ENCODE data around the gene PRSS21. TPM values are rescaled to one million over a fixed set of nuclear protein-coding genes. Genes with fewer than 3 reads are reported as not detected.
A peak's percentile ranks its signal among the peaks of the same experiment; 100 is the strongest.

PRSS21 gene
- total RNA-seq, 2 donors from 2014 or later, result 1.6 TPM; not detected in 1

- H3K4me1 Mint-ChIP-seq, result peaks cover 6% of the 10 kb centered on the region
- no peak for DNase-seq
- peaks cover 8% of the 10 kb centered on the region for H3K27me3 Mint-ChIP-seq
- no peaks in the 10 kb centered on the region for H3K9me3 ChIP-seq (ENCODE audit: control insufficient read depth, low read length, poor library complexity, severe bottlenecking)
- no peaks in the 10 kb centered on the region for H3K36me3 Mint-ChIP-seq (ENCODE audit: low read depth)
- H3K27ac Mint-ChIP-seq, result peak overlapping the region; percentile 16
- H3K4me3 Mint-ChIP-seq, result no peak overlapping the region
- ATAC-seq, result no peak
Observed at GRCh38 chr16:2786061-2786825, 30.8 kb upstream of the PRSS21 start.

- DNase-seq (no peak), ATAC-seq (no peak)
Observed at GRCh38 chr16:2786826-2787151, 30.2 kb upstream of the PRSS21 start.

GRCh38 chr16:2787406-2787805 lies 29.6 kb upstream of the PRSS21 start, which contains the start of gene PRSS33:
Gene PRSS33 (minus strand): TSS chr16:2787560. CDS start chr16:2786547, 1,013 bp downstream.
- ATAC-seq (no peak), DNase-seq (no peak)
- H3K4me3 Mint-ChIP-seq, result peak within 1 kb of the TSS; percentile 56
- peaks cover 6% of the 10 kb centered on the region for H3K4me1 Mint-ChIP-seq
- H3K27me3 Mint-ChIP-seq, result peaks cover 19% of the 10 kb centered on the region
- H3K36me3 Mint-ChIP-seq (ENCODE audit: low read depth), result no peaks in the 10 kb centered on the region
- H3K9me3 ChIP-seq (ENCODE audit: control insufficient read depth, low read length, poor library complexity, severe bottlenecking), result no peaks in the 10 kb centered on the region
- peak within 1 kb of the TSS; percentile 16 for H3K27ac Mint-ChIP-seq

More at GRCh38 chr16:2786826-2787151, 30.2 kb upstream of the PRSS21 start:
- H3K4me1 Mint-ChIP-seq, result peaks cover 6% of the 10 kb centered on the region
- H3K4me3 Mint-ChIP-seq, result no peak overlapping the region
- peaks cover 14% of the 10 kb centered on the region for H3K27me3 Mint-ChIP-seq
- peak overlapping the region; percentile 16 for H3K27ac Mint-ChIP-seq
- H3K9me3 ChIP-seq (ENCODE audit: control insufficient read depth, low read length, poor library complexity, severe bottlenecking), result no peaks in the 10 kb centered on the region
- H3K36me3 Mint-ChIP-seq (ENCODE audit: low read depth), result no peaks in the 10 kb centered on the region

DNA sequence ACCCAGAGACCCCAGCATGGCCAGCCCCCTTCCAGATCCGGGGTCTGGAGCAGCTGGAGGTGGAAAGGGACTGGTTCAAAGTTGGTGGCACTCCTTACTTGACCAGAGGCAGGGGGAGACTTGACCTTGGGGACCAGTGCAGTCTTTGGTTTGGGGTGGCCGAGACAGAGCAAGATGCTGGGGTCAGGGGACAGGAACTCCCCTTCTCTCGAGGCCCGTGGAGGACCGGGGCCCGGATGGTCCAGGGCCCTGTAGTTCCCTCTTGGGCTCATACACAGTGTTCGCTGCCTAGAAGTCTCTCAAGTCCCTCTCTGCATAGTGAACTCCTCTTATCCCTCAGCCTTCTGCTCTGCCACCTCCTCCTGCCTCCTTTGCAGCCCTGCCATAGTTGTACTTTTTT lies 29.1 kb upstream of the PRSS21 start:
- H3K9me3 ChIP-seq (ENCODE audit: control insufficient read depth, low read length, poor library complexity, severe bottlenecking), result no peaks in the 10 kb centered on the region
- Mint-ChIP-seq H3K27me3 (peaks cover 19% of the 10 kb centered on the region), H3K27ac (no peak overlapping the region), H3K4me3 (peak overlapping the region; percentile 56), H3K36me3 (ENCODE audit: low read depth) (no peaks in the 10 kb centered on the region), H3K4me1 (peaks cover 6% of the 10 kb centered on the region)
- DNase-seq (no peak), ATAC-seq (no peak)

DNA sequence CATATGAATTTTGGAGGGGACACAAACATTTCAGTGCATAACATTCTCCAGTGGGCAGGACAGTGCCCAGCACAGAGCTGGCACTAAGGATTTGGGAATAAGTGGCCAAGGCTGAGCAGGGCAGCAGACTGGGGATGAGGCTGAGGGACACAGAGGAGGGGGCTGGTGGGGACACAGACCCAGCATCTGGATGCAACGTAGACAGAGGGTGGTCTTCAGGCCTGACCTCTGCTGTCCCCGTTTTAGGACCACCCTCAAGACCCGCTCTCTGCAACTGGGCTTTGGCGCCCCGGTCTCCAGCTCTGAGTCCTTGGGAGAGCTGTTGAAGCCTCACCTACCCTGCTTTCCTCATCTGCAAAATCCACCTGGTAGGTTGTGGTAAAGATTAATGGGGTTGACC lies 26.4 kb upstream of the PRSS21 start:
- H3K27me3 Mint-ChIP-seq, result peaks cover 35% of the 10 kb centered on the region
- DNase-seq (no peak), ATAC-seq (no peak)
- H3K4me1 Mint-ChIP-seq, result peaks cover 3% of the 10 kb centered on the region
- no peak overlapping the region for H3K27ac Mint-ChIP-seq
- H3K9me3 ChIP-seq (ENCODE audit: control insufficient read depth, low read length, poor library complexity, severe bottlenecking), result no peaks in the 10 kb centered on the region
- H3K36me3 Mint-ChIP-seq (ENCODE audit: low read depth), result no peaks in the 10 kb centered on the region
- no peak overlapping the region for H3K4me3 Mint-ChIP-seq

DNA sequence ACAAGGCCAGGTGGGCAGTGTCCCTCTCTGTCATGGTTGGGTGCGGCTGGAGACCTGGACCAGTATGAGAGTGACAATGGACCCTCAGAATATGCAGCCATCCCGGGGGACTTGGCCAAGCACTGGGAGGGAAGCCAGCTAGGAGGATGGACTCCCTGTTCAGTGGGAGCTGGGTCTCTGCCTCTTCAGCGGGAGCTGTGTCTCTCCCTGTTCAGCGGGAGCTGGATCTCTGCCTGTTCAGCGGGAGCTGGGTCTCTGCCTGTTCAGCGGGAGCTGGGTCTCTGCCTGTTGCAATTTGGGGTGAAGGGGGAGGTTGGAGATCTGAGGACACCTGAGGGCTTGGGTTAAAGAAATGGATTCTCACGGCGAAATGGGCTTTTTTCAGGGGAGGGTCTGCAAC lies 25.9 kb upstream of the PRSS21 start:
- DNase-seq (no peak), ATAC-seq (no peak)
- Mint-ChIP-seq H3K4me3 (no peak overlapping the region), H3K27ac (no peak overlapping the region), H3K4me1 (peaks cover under 1% of the 10 kb centered on the region), H3K27me3 (peaks cover 40% of the 10 kb centered on the region), H3K36me3 (ENCODE audit: low read depth) (no peaks in the 10 kb centered on the region)
- no peaks in the 10 kb centered on the region for H3K9me3 ChIP-seq (ENCODE audit: control insufficient read depth, low read length, poor library complexity, severe bottlenecking)

DNA sequence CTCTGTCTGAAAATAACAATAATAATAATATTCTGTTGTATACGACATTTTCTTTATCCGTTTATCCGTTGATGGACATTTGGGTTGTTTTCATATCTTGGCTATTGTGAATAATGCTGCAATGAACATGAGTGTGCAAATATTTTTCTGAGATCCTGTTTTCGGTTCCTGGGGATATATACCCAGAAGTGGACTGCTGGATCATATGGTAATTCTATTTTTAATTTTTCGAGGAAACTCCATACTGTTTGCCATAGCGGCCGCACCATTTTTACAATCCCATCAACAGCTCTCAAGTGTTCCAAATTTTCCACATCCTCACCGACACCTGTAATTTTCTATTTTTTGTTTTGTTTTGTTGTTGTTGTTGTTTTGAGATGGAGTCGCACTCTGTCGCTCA lies 24.1 kb upstream of the PRSS21 start:
- Mint-ChIP-seq H3K4me3 (no peak overlapping the region), H3K4me1 (no peaks in the 10 kb centered on the region), H3K27ac (no peak overlapping the region), H3K27me3 (peaks cover 42% of the 10 kb centered on the region), H3K36me3 (ENCODE audit: low read depth) (no peaks in the 10 kb centered on the region)
- no peak for DNase-seq
- ATAC-seq, result no peak
- no peaks in the 10 kb centered on the region for H3K9me3 ChIP-seq (ENCODE audit: control insufficient read depth, low read length, poor library complexity, severe bottlenecking)

DNA sequence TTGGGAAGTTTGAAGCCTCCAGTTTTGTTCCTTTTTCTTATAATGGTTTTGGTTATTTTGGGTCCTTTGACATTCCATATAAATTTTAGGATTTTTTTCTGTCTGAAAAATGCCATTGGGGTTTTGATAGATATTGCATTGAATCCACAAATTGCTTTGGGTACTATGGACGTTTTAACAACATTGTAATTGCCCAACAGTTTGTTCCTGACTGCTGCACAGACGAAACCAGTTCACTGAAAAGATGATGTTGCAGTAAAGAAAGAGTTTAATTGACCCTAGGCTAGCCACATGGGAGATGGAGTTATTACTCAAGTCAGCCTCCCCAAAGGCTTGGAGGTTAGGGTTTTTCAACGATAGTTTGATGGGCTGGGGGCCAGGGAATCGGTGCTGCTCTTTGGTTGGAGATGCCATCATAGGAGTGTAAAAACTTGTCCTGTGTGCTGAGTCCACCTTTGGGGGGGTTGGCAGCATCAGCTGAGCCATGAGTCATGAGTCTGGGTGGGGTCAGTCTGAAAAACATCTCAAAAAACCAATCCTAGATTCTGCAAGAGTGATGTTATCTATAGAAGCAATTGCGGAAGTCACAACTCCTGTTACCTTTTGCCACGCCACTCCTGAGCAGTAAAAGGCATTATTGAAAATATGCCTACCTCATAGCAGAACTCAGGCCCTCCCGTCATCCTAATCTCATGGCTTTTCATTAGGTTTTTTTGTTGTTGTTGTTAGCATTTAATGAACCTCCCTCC lies 21.5 kb upstream of the PRSS21 start:
- Mint-ChIP-seq H3K27me3 (peaks cover 38% of the 10 kb centered on the region), H3K4me3 (no peak overlapping the region), H3K27ac (no peak overlapping the region), H3K36me3 (ENCODE audit: low read depth) (no peaks in the 10 kb centered on the region), H3K4me1 (no peaks in the 10 kb centered on the region)
- ATAC-seq (no peak), DNase-seq (no peak)
- H3K9me3 ChIP-seq (ENCODE audit: control insufficient read depth, low read length, poor library complexity, severe bottlenecking), result no peaks in the 10 kb centered on the region

DNA sequence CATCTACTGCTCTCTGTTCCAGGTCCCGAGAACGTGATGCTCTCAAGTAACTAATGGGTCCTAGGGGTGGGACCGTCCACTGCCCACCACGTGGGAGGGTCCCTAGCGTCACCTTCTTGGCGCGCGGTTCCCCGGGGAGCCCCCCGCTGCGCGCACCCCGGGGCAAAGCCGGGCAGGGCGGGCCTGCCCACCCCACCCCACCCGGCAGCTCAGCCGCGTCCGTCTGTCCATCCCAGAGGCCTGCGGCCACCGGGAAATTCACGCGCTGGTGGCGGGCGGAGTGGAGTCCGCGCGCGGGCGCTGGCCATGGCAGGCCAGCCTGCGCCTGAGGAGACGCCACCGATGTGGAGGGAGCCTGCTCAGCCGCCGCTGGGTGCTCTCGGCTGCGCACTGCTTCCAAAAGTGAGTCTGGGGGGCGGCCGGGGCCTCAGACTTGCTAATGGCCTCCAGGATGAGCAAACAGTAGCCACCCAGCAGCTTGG lies 18.3 kb upstream of the PRSS21 start:
- no peaks in the 10 kb centered on the region for H3K9me3 ChIP-seq (ENCODE audit: control insufficient read depth, low read length, poor library complexity, severe bottlenecking)
- DNase-seq (no peak), ATAC-seq (no peak)
- no peak overlapping the region for H3K4me3 Mint-ChIP-seq
- no peak overlapping the region for H3K27ac Mint-ChIP-seq
- H3K4me1 Mint-ChIP-seq, result peaks cover 2% of the 10 kb centered on the region
- peaks cover 23% of the 10 kb centered on the region for H3K27me3 Mint-ChIP-seq
- no peaks in the 10 kb centered on the region for H3K36me3 Mint-ChIP-seq (ENCODE audit: low read depth)

- peaks cover 18% of the 10 kb centered on the region for H3K27me3 Mint-ChIP-seq
- H3K27ac Mint-ChIP-seq, result no peak overlapping the region
- no peaks in the 10 kb centered on the region for H3K9me3 ChIP-seq (ENCODE audit: control insufficient read depth, low read length, poor library complexity, severe bottlenecking)
- H3K4me3 Mint-ChIP-seq, result no peak overlapping the region
- DNase-seq (no peak), ATAC-seq (no peak)
- H3K36me3 Mint-ChIP-seq (ENCODE audit: low read depth), result no peaks in the 10 kb centered on the region
- peaks cover 2% of the 10 kb centered on the region for H3K4me1 Mint-ChIP-seq
Observed at GRCh38 chr16:2799205-2799858, 17.7 kb upstream of the PRSS21 start.

GRCh38 chr16:2799859-2800226 lies 17.2 kb upstream of the PRSS21 start:
- Mint-ChIP-seq H3K4me1 (peaks cover 2% of the 10 kb centered on the region), H3K27me3 (peaks cover 13% of the 10 kb centered on the region), H3K27ac (no peak overlapping the region), H3K36me3 (ENCODE audit: low read depth) (no peaks in the 10 kb centered on the region), H3K4me3 (no peak overlapping the region)
- ATAC-seq (no peak), DNase-seq (no peak)
- H3K9me3 ChIP-seq (ENCODE audit: control insufficient read depth, low read length, poor library complexity, severe bottlenecking), result no peaks in the 10 kb centered on the region

GRCh38 chr16:2803545-2804195 lies 13.4 kb upstream of the PRSS21 start:
- Mint-ChIP-seq H3K36me3 (ENCODE audit: low read depth) (no peaks in the 10 kb centered on the region), H3K4me1 (peaks cover 4% of the 10 kb centered on the region), H3K27me3 (peaks cover 18% of the 10 kb centered on the region), H3K4me3 (no peak overlapping the region), H3K27ac (no peak overlapping the region)
- DNase-seq, result no peak
- no peak for ATAC-seq
- H3K9me3 ChIP-seq (ENCODE audit: control insufficient read depth, low read length, poor library complexity, severe bottlenecking), result no peaks in the 10 kb centered on the region

DNA sequence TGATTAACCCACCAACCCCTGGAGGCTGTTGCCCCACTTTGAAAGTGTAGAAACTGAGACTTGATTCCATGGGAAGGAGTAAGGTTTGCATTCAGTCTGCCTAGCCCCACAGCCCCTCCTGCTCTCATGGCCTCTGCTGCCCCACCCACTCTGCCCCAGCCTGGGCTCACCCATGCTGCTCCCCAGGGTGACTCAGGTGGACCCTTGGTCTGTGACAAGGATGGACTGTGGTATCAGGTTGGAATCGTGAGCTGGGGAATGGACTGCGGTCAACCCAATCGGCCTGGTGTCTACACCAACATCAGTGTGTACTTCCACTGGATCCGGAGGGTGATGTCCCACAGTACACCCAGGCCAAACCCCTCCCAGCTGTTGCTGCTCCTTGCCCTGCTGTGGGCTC lies 12.3 kb upstream of the PRSS21 start:
- H3K36me3 Mint-ChIP-seq (ENCODE audit: low read depth), result peaks cover 2% of the 10 kb centered on the region
- H3K27ac Mint-ChIP-seq, result no peak overlapping the region
- H3K27me3 Mint-ChIP-seq, result peaks cover 28% of the 10 kb centered on the region
- DNase-seq (no peak), ATAC-seq (no peak)
- no peak overlapping the region for H3K4me3 Mint-ChIP-seq
- H3K9me3 ChIP-seq (ENCODE audit: control insufficient read depth, low read length, poor library complexity, severe bottlenecking), result no peaks in the 10 kb centered on the region
- H3K4me1 Mint-ChIP-seq, result peaks cover 4% of the 10 kb centered on the region

Data from T-helper 17 cell (primary cell).